ENCODE measurements around the gene DCBLD2. TPM values are rescaled to one million over a fixed set of nuclear protein-coding genes. Genes with fewer than 3 reads are reported as not detected.

Gene DCBLD2
- total RNA-seq, 2 experiments from 2014 or later: 11.9 to 12.0 TPM

- DNase-seq (ENCODE audit: low spot score): no peak
- Histone ChIP-seq H3K36me3 (ENCODE audit: insufficient read depth, low read length) (no peaks in the 10 kb centered on the region), H3K4me2 (ENCODE audit: low read length) (no peak overlapping the region), H3K4me1 (ENCODE audit: insufficient read depth, low read length, poor library complexity, severe bottlenecking) (no peaks in the 10 kb centered on the region), H3K79me2 (ENCODE audit: insufficient read depth, low read depth, low read length) (no peaks in the 10 kb centered on the region), H3K9me2 (ENCODE audit: insufficient read depth, low read length) (no peaks in the 10 kb centered on the region), H3K27ac (ENCODE audit: low read depth, low read length, poor library complexity, severe bottlenecking) (no peak overlapping the region), H3K4me3 (ENCODE audit: low read depth, low read length, poor library complexity, severe bottlenecking) (no peak overlapping the region), H3K9me3 (ENCODE audit: low read length) (no peaks in the 10 kb centered on the region), H4K20me1 (ENCODE audit: insufficient read depth, low read length) (no peaks in the 10 kb centered on the region), H2AFZ (ENCODE audit: low read length) (no peak overlapping the region)
- POLR2A ChIA-PET: interaction anchor here (0.6 kb wide), 2 partner anchors 339 to 441 kb away, joined by 3 read pairs; no protein-coding TSS in a partner anchor
- intact Hi-C loops (cut with micrococcal nuclease; ENCODE audit: unreplicated experiment): no loop called here
- BruUV-seq (replicated peaks): no TSS peak
- TF ChIP-seq, protein P1, sequence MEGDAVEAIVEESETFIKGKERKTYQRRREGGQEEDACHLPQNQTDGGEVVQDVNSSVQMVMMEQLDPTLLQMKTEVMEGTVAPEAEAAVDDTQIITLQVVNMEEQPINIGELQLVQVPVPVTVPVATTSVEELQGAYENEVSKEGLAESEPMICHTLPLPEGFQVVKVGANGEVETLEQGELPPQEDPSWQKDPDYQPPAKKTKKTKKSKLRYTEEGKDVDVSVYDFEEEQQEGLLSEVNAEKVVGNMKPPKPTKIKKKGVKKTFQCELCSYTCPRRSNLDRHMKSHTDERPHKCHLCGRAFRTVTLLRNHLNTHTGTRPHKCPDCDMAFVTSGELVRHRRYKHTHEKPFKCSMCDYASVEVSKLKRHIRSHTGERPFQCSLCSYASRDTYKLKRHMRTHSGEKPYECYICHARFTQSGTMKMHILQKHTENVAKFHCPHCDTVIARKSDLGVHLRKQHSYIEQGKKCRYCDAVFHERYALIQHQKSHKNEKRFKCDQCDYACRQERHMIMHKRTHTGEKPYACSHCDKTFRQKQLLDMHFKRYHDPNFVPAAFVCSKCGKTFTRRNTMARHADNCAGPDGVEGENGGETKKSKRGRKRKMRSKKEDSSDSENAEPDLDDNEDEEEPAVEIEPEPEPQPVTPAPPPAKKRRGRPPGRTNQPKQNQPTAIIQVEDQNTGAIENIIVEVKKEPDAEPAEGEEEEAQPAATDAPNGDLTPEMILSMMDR (conservative IDR thresholded peaks at IDR 0.05; ENCODE audit: low read length): no peak
- no peak for TF ChIP-seq EZH2phosphoT487 (IDR thresholded peaks at IDR 0.05; ENCODE audit: borderline replicate concordance, low read depth, low read length)
- CTCF ChIA-PET (ENCODE audit: unreplicated experiment): no interaction called here
These were observed 72.2 kb downstream of the DCBLD2 start for GRCh38 chr3:98829246-98829832.

- BruUV-seq (replicated peaks): no TSS peak
- POLR2A ChIA-PET: interaction anchor here (1.2 kb wide), 1 partner anchor 18 kb away, joined by 4 read pairs; no protein-coding TSS in a partner anchor
- intact Hi-C loops (cut with micrococcal nuclease; ENCODE audit: unreplicated experiment): no loop called here
- CTCF ChIA-PET (ENCODE audit: unreplicated experiment): no interaction called here
- Histone ChIP-seq H3K9me3 (ENCODE audit: low read length) (no peaks in the 10 kb centered on the region), H3K9me2 (ENCODE audit: insufficient read depth, low read length) (no peaks in the 10 kb centered on the region), H3K79me2 (ENCODE audit: insufficient read depth, low read depth, low read length) (no peaks in the 10 kb centered on the region), H3K36me3 (ENCODE audit: insufficient read depth, low read length) (no peaks in the 10 kb centered on the region), H3K4me2 (ENCODE audit: low read length) (no peak overlapping the region), H3K4me1 (ENCODE audit: insufficient read depth, low read length, poor library complexity, severe bottlenecking) (no peaks in the 10 kb centered on the region), H2AFZ (ENCODE audit: low read length) (no peak overlapping the region), H4K20me1 (ENCODE audit: insufficient read depth, low read length) (no peaks in the 10 kb centered on the region), H3K4me3 (ENCODE audit: low read depth, low read length, poor library complexity, severe bottlenecking) (no peak overlapping the region), H3K27ac (ENCODE audit: low read depth, low read length, poor library complexity, severe bottlenecking) (no peak overlapping the region)
- TF ChIP-seq, protein P1 (conservative IDR thresholded peaks at IDR 0.05; ENCODE audit: low read length): no peak
- no peak for TF ChIP-seq EZH2phosphoT487 (IDR thresholded peaks at IDR 0.05; ENCODE audit: borderline replicate concordance, low read depth, low read length)
- no peak for DNase-seq (ENCODE audit: low spot score)
These were observed 74.1 kb downstream of the DCBLD2 start for GRCh38 chr3:98827221-98827920.

DNA sequence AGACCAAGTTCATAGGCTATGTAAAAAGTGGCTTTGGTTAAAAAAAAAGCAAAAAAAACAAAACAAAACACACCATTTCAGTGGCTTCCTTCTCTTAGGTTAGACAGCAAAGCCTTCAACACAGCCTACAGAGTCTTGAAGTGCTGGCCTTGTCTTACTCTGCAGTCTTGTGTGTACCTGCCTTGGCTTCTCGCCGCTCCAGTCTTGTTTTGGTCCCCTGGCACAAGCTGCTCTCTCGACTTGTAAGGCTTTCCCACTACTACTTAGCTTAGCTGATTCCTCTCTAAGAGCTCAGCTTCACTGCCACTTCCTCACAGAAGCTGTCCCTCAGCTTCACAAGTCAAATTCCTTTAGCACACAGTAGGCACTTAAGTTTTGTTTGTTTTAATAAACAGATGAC lies 75.4 kb downstream of the DCBLD2 start:
- TF ChIP-seq, protein P1 (conservative IDR thresholded peaks at IDR 0.05; ENCODE audit: low read length): no peak
- TF ChIP-seq EZH2phosphoT487 (IDR thresholded peaks at IDR 0.05; ENCODE audit: borderline replicate concordance, low read depth, low read length): no peak
- Histone ChIP-seq H3K9me2 (ENCODE audit: insufficient read depth, low read length) (no peaks in the 10 kb centered on the region), H3K9me3 (ENCODE audit: low read length) (no peaks in the 10 kb centered on the region), H3K27ac (ENCODE audit: low read depth, low read length, poor library complexity, severe bottlenecking) (no peak overlapping the region), H3K79me2 (ENCODE audit: insufficient read depth, low read depth, low read length) (no peaks in the 10 kb centered on the region), H2AFZ (ENCODE audit: low read length) (no peak overlapping the region), H3K4me1 (ENCODE audit: insufficient read depth, low read length, poor library complexity, severe bottlenecking) (no peaks in the 10 kb centered on the region), H3K36me3 (ENCODE audit: insufficient read depth, low read length) (no peaks in the 10 kb centered on the region), H3K4me2 (ENCODE audit: low read length) (no peak overlapping the region), H3K4me3 (ENCODE audit: low read depth, low read length, poor library complexity, severe bottlenecking) (no peak overlapping the region), H4K20me1 (ENCODE audit: insufficient read depth, low read length) (no peaks in the 10 kb centered on the region)
- CTCF ChIA-PET (ENCODE audit: unreplicated experiment): no interaction called here
- POLR2A ChIA-PET: interaction anchor here (0.6 kb wide), 1 partner anchor 528 kb away, joined by 3 read pairs; no protein-coding TSS in a partner anchor
- intact Hi-C loops (cut with micrococcal nuclease; ENCODE audit: unreplicated experiment): no loop called here
- no peak for DNase-seq (ENCODE audit: low spot score)
- BruUV-seq (replicated peaks): no TSS peak

Data from OCI-LY7 (cell line).